Myocyte (in vitro differentiated cells): ENCODE measurements around the gene RGS6. TPM values are rescaled to one million over a fixed set of nuclear protein-coding genes. Genes with fewer than 3 reads are reported as not detected.

Experiments used
- DNase-seq: peaks from one replicate; pipeline ENCODE4 v3.0.0-alpha.2; 2012; ENCODE audit warnings: low read depth
- total RNA-seq: library from RNA; depleted of rRNA; stranded (reverse); fragments of >200 nt; gene quantifications from 2 replicates; pipeline ENCODE4 v1.2.3, GENCODE V29; 2014

RGS6 gene
- total RNA-seq, 1 donor from 2014 or later = not detected

GRCh38 chr14:72495668-72496067 is 563.4 kb downstream of the RGS6 start:
- no peak for DNase-seq

- no peak for DNase-seq
Observed at GRCh38 chr14:72498646-72499045, 566.4 kb downstream of the RGS6 start.

GRCh38 chr14:72499746-72500145 is 567.5 kb downstream of the RGS6 start:
- DNase-seq = no peak

- DNase-seq = no peak
Observed at GRCh38 chr14:72500234-72500838, 568.1 kb downstream of the RGS6 start.

GRCh38 chr14:72501439-72501838 is 569.2 kb downstream of the RGS6 start:
- no peak for DNase-seq

- DNase-seq = no peak
Observed at GRCh38 chr14:72503271-72503670, 571.0 kb downstream of the RGS6 start.

GRCh38 chr14:72503696-72504368 is 571.6 kb downstream of the RGS6 start:
- DNase-seq = no peak

- no peak for DNase-seq
Observed at GRCh38 chr14:72510566-72510965, 578.3 kb downstream of the RGS6 start.

GRCh38 chr14:72512281-72512680 is 580.1 kb downstream of the RGS6 start:
- no peak for DNase-seq

GRCh38 chr14:72512925-72513324 is 580.7 kb downstream of the RGS6 start:
- DNase-seq = no peak

- no peak for DNase-seq
Observed at GRCh38 chr14:72513346-72513745, 581.1 kb downstream of the RGS6 start.

GRCh38 chr14:72513965-72514659 is 581.9 kb downstream of the RGS6 start:
- peak; percentile 59 for DNase-seq

GRCh38 chr14:72514660-72515025 is 582.4 kb downstream of the RGS6 start:
- no peak for DNase-seq

GRCh38 chr14:72515779-72516770 is 583.8 kb downstream of the RGS6 start:
- no peak for DNase-seq

GRCh38 chr14:72516936-72517700 is 584.9 kb downstream of the RGS6 start:
- DNase-seq = peak; percentile 88

GRCh38 chr14:72517736-72518135 is 585.5 kb downstream of the RGS6 start:
- no peak for DNase-seq

- no peak for DNase-seq
Observed at GRCh38 chr14:72518809-72519377, 586.7 kb downstream of the RGS6 start.

- DNase-seq = no peak
Observed at GRCh38 chr14:72519543-72519942, 587.3 kb downstream of the RGS6 start.

- DNase-seq = no peak
Observed at GRCh38 chr14:72521045-72521444, 588.8 kb downstream of the RGS6 start.
